OCI-M2 (cell line): ENCODE measurements around the gene ZNF302.
"Not testable (repeated sequence)": the region's sequence is repeated elsewhere in the genome, so short reads cannot be mapped to it uniquely, and the experiment has no call there.

ENCODE experiments used
- DNase-seq: peaks from one replicate; lab custom pipeline; 2025; ENCODE audit not compliant: unreplicated experiment; lab: John Stamatoyannopoulos, UW

ZNF302 gene

DNA sequence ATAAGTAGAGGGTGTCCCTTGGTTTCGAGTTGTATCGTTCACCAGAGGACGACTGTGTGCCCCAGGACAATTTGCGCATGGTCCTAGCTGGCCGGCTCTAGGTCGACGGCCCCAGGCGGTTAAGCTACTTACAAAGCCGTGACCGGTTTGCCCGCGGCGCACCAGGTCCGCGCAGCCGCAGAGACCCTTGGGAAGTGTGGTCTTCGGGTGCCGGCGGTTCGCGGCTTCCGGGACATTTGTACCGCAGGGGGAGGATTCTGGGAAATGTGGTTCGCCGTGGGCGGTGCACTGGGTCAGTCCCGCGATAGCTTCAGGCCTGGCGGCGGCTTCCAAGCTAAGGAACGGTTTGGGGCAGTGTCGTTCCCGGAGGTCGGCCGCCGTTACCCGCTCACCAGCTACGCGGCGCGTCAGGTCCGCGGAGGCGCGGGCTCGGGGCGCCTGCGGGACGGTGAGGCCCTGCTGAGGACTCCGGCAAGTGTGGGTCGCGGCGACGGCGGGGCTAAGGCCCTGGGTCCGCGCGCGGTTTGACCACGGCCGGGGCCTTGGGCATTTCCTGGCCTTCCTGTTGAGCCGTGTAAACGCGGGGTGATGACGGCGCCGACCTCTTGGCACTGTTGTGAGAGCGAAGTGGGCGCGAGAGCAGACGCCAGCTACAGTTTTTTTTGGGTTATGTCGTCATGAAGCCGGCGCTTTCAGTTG, at the start of gene ZNF302:
TSS of gene ZNF302 (plus strand) at position 293 of the 699 bp plus-strand sequence. CDS start 1,127 bp downstream, outside the sequence.
- DNase-seq, result peak; percentile 98

DNA sequence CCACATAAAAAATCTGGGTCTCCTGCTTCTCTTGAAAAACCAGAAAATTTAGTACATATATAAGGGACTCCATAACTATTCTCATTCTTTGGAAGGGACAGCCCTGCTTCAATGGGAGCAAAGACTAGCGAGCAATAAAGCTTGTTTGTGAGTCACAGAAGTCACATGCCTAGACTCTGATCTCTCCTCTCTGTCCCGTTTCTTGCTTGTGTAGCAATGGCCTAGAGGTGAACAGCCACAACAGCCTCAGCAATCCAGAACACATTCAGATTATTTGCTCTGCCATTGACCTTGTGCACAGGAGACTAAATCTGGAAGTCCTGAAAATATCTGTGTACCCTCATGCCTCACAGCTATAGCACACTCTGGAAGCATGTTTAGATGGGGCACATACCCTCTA, 43.7 kb upstream of the ZNF302 start:
- no peak for DNase-seq

DNA sequence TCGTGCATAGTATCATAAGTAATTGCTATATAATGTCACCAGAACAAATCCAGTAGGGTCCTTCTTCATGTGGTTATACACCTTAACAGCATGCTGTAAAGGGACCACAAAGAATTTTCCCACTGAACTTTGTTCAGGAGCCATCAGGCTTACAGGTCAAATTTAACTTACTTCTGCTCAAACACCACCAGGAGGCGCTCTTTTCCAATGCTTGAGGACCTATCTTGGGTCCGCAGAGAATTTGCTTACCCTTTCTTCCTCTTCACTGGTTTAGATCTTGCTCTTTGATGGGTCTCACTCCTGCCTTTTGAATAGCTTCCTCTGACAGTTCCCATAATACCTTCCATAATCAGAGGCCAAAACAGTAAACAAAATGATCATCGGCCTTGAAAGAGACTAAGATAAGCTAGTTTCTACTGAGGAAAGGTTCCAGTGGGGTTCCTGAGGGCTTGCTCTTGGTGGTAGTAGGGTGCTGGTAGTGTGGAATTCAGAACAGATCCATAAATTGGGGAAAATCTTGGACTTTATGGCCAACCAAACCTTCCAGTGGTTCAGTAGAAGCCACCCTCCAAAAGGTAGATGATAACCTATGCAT, 37.9 kb upstream of the ZNF302 start:
- peak; percentile 79 for DNase-seq

DNA sequence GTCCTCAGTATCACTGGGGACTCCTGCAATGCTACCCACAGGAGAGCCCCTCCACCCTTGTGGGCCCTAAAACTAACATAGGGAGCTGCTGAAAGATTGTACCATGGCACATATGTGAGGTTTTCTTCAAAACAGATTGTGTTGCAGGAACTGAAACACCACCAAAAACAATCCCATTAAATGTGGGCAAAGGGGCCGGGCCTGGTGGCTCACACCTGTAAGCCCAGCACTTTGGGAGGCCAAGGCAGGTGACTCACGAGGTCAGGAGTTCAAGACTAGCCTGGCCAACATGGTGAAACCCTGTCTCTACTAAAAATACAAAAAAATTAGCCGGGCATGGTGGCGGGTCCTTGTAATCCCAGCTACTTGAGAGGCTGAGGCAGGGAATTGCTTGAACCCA, 35.2 kb upstream of the ZNF302 start:
- DNase-seq, result no peak

DNA sequence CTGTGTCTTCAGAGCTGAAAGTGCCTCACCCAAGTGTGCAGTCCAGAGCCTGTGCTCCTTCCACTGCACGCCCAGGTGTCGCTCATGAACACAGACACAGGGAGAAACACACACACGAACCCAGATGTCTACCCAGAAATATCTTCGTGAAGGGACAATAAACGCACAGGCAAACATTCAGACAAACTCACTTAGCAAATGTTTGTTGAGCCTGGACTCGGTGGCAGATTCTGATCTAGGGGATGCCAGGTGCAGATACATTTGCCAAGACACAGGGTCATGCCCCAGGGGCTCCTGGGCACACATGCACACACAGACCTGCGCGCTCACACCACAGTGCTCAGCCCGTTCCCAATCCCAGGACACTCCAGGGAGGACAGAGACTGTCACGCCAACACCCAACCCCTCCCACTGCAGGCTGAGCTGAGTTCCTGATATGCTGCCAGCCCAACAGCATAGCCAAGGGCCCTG, 32.5 kb upstream of the ZNF302 start:
- no peak for DNase-seq

DNA sequence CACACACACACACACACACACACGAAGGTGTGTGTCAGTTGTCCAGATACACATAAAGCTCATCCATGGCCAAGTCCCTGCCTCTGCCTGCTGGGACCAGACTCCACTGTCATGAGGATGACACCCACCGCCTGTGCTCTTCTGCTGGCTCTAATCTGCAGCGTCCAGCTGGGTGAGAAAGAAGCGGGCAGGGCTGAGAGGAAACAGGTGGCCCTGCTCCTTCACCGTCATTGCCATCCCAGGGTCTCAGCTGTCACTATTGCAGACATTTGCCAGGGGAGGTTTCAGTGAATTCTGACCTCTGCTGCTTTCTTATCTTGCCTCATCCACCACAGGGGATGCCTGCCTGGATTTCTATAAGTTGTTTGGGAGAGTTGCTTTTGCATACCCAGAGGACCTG, 31.9 kb upstream of the ZNF302 start:
- no peak for DNase-seq

DNA sequence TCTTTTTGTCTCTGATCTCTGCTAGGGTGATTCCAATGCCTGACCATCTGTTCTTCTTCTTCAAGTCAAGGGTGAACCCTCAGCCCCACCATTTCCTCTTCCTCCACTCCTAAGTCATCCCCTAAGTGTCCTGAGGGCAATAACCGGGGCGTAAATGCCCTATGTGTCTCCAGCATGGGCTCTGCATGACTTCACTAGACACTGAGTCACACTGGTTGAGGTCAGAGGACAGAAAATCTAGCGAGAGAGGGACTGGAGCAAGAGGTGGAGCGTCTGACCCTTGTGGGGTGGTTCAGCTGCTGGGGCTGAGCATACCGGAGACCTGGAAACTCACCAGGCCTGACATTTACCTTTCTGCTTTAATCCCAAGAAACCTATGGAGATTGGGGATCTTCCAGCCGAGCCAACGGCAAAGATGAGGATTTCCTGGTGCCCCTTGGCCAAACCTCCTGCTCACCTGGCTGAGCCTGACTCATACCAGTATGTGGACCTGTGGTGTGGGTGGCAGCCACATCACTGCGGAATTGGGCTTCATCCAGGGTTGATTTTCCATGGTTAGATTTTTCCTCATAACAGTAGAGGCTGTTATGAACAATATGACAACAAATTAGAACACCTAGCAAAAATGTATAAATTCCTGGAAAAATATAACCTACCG, 27.5 kb upstream of the ZNF302 start:
- no peak for DNase-seq

DNA sequence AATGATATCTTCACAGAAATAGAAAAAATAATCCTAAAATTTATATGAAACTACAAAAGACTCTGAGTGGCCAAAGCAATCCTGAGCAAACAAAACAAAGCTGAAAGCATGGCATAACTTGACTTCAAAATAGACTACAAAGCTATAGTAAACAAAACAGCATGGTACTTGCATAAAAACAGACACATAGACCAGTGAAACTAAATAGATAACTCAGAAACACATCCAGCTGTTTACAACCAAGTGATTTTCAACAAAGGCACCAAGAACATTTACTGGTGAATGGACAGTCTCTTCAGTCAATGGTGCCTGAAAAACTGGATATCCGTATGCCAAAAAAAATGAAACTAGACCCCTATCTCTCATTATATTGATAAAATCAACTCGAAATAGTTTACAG, 25.7 kb upstream of the ZNF302 start:
- no peak for DNase-seq

DNA sequence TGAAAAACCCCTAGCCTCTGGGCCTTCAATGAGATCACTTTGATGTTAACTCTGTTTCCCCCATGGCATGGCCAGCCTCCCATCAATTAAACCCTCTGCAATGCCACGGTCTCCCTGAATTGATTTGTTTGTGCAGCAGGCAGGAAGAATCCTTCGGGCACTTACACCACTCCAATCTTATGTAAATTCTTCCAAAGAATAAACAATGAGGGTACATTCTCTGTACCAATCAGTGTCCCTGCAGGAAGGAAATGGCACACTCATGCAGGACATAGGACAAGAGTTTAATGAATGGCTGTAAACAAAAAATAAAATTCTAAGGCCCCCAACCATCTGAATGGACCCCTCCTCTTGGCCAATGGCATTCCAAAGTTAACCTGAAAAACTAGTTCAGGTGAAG, 22.7 kb upstream of the ZNF302 start:
- DNase-seq, result no peak

DNA sequence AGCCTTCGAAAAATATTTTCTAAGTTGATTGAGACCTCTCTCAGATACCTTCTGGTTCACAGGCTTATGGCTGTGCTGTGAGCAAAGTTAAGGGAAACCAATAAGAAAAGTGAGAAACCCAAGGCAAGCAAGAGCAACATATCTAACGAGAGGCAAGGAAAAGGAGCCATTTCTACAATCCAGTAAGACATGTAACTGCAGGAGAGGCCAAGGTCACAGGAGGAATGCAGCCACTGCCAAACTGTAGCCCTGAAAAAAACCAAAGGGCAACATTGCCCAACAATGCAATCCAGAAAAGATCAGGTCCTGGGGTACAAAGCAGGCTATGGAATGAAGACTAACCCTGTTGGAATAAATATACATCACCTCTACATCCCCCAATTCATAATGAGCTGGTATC, 21.8 kb upstream of the ZNF302 start:
- no peak for DNase-seq

DNA sequence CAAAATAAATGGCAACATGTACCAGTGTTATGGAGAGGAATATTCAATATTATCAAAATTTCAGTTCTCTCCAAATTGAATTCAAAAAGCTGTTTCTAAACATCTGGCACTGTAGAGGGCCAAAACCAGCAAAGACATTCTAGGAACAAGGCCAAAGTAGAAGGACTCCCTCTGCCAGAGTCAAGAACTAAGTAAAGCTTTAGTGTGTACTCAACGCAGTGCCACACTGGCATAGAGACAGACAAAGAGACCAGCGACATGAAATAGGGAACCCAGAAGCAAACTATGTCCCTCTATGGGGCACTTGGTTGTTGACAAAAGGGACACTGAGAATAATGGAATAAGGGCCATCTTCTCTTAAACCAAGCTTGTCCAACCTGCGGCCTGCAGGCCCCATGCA, 16.1 kb upstream of the ZNF302 start:
- DNase-seq, result no peak

DNA sequence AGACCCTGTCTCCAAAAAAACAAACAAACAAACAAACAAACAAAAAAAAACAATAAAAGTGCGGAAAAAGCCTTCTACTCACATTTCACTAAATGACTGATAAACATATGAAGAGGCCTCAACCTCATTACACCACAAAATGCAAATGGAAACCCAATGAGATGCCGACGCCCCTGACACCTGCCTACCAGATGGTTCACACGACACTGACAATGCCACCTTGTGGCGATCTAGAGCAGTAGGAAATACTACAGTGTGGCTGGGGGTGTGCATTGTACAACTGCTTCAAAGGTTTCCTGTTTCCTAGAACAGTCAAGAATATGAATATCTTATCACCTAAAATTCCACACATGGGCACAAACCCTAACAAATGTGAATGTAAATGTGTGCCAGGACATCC, 14.6 kb upstream of the ZNF302 start:
- no peak for DNase-seq

DNA sequence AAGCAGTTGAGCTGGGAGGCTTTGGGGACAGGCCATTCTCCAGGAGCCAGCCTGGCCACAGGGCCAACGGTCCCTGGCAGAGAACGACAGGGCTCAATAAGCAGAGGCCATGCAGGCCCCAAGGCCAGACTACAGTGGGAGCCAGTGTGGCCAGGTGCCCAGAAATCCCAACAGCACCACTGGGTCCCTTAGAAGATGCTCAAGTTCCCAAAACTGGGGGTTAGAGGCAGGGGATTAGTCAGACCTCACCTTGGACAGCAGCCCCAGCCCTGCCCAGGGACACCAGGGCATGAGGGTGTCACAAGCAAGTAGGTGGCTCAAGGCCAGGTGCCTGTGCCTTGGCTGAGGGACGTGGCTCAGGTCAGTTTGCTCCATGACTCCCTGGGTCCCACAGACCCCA, 13.3 kb upstream of the ZNF302 start:
- no peak for DNase-seq

DNA sequence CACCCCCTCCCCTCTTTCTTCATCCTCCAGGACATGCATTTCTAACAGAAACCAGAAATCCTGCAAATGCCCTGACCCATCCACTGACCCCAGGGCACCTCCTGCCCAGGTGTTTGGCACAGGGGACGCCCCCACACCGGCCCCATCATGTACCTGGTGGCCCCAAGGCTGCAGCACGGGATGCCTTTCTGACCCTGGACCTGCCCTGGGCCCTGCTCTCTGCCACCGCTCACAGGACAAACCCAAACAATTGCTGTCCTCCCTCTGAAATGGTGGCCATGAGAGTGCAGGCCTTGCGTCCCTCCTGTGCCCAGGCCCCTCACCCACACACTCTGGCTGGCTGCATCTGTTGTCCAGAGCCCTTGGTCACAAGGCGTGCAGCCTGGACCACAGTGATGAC, 12.6 kb upstream of the ZNF302 start:
- no peak for DNase-seq

DNA sequence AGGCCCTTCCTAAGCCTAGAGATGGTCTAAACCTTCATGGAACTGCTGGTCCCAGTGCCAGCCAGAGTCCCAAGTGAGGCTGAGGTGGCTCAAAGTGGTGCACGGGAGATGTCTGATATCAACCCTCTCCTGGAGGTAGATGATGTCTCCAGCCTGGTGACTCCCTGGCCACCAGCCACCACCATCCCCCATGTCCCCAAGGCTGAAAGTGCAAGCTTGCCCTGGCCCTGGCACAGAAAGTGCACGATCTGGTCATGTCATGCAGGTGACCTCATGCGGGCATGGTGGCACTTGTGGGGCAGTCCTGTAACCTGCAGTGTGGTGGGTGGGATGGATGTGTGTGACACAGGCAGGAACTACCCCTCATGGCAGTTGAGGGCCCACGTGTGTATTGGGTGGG, 12.2 kb upstream of the ZNF302 start:
- not testable (repeated sequence) for DNase-seq

DNA sequence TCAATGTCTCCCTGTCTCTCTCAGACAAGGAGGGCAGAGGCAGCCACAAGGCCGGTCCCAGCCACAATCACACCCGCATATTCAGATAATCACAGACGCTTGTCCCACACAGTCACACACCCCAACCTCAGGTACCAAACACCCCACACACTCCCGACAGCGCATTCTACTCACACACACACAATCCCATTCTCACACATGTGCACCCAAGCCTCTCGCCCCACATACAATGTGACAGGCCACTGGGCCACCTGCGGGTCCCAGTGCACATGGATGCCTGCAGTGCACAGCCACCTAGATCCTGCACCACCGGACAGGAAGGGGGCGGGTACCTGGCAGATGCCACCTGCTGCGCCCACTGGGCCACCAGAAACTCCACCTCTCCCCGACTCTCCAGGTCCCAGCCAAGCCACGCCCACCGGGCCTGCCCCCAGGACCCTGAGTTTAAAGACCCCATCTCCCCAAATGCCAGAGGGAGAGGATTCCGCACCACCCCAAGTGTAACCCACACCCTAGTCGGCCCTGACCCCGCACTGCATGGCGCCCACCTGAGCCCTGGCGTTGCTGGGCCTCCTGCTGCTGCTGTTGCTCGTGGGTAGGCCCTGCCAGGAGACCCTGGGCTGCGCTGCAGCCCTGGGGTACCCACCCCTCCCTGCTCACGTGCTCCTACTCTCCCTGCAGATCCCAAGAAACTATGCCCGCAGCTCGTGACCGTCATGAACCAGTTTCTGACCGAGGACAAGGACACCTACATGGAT, 11.1 kb upstream of the ZNF302 start:
- DNase-seq, result no peak

DNA sequence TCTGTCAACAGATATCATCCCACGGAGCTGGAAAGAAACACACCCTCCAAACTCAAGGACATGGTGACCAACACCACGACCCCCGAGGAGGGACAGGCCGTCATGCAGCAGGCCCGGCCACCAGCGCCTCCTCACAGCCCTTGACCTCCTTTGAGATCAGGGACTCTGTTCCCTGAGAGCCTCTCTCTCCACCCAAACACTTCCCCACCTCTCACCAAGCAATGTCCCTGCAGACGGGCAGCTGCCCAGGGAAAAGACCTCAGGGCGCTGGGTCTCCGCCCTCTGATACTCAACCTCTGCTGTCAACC, 10.6 kb upstream of the ZNF302 start:
- DNase-seq, result no peak

DNA sequence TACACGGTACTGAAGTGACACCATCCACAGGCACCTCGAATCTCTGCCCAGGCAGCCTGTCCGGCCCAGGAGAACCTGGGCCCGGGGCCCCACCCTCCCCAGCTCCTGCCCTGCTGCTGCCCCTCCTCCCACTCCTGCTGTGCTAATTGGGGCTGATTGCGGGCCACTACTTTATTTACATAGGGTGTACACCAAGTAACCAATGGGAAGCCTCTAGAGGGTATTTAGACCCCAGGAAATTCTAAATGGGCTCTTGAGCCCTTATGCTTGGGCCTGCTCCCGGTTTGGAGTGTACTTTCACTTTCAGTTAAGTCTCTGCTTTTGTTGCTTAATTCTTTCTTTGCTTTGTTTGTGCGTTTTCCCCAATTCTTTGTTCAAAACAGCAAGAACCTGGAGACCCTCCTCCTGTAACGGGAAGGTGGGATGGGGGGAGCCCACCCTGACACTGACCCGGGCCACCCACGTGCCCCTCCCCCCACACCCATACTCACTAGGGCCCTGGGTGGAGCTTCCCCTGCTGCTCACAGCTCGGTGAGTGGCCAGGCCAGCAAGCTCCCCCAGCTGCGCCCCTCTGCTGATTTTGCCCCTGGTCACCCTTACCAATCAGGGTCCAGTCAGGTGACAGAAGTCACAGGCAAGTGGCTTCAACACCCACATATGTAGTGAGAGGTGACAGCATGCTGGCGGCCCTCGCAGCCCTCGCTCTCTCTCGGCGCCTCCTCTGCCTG, 10.0 kb upstream of the ZNF302 start:
- DNase-seq, result no peak

DNA sequence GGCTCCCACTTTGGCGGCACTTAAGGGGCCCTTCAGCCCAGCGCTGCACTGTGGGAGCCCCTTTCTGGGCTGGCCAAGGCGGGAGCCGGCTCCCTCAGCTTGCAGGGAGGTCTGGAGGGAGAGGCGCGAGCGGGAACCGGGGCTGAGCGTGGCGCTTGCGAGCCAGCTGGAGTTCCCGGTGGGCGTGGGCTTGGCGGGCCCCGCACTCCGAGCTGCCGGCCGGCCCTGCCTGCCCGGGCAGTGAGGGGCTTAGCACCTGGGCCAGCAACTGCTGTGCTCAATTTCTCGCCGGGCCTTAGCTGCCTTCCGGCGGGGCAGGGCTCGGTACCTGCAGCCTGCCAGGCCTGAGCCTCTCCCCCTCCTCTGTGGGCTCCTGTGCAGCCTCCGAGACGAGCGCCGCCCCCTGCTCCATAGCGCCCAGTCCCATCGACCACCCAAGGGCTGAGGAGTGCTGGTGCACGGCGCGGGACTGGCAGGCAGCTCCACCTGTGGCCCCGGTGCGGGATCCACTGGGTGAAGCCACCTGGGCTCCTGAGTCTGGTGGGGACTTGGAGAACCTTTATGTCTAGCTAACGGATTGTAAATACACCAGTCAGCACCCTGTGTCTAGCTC, 9.3 kb upstream of the ZNF302 start:
- DNase-seq, result not testable (repeated sequence)

DNA sequence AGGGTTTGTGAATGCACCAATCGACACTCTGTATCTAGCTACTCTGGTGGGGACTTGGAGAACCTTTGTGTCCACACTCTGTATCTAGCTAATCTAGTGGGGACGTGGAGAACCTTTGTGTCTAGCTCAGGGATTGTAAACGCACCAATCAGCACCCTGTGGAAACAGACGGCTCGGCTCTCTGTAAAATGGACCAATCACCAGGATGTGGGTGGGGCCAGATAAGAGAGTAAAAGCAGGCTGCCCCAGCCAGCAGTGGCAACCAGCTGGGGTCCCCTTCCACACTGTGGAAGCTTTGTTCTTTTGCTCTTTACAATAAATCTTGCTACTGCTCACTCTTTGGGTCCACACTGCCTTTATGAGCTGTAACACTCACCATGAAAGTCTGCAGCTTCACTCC, 8.8 kb upstream of the ZNF302 start:
- not testable (repeated sequence) for DNase-seq

DNA sequence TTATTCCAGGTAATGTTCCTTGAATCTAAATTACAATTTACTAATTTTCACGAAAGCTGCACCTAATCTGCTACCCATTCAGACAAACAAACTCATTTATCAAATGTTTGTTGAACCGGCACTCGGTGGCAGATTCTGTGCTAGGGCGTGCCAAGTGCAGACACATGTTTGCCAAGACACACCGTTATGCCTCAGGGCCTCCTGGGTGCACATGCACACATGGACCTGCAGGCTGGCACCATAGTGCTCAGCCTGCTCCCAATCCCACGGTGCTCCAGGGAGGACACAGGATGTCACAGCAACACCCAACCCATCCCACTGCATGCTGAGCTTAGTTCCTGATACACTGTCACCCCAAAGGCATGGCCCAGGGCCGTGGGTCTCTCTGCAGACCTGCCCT, 8.2 kb upstream of the ZNF302 start:
- no peak for DNase-seq
